ENCODE results near the gene UFC1.

Gene UFC1

GRCh38 chr1:161188381-161188780 is 34.6 kb downstream of the UFC1 start:
- H3K4me2 ChIP-seq (ENCODE audit: low read length): no peak overlapping the region
- peaks cover 46% of the 10 kb centered on the region for H3K4me1 ChIP-seq (ENCODE audit: control insufficient read depth, low read length)
- no peaks in the 10 kb centered on the region for H3K9me3 ChIP-seq (ENCODE audit: control insufficient read depth, insufficient read depth, low read length)
- no peaks in the 10 kb centered on the region for H3K79me2 ChIP-seq (ENCODE audit: control insufficient read depth, low read length)
- no peaks in the 10 kb centered on the region for H3K36me3 ChIP-seq (ENCODE audit: control insufficient read depth, low read length)
- H3K27ac ChIP-seq (ENCODE audit: low read depth, low read length): no peak overlapping the region
- H4K20me1 ChIP-seq (ENCODE audit: control insufficient read depth, insufficient read depth, low read depth, low read length): no peaks in the 10 kb centered on the region
- no peaks in the 10 kb centered on the region for H3K9me2 ChIP-seq (replicated peaks; ENCODE audit: control insufficient read depth, low read length)
- TF ChIP-seq EZH2phosphoT487 (IDR thresholded peaks at IDR 0.05; ENCODE audit: borderline replicate concordance, low read length) (no peak), CTCF (IDR thresholded peaks at IDR 0.05; ENCODE audit: low read depth, low read length, poor library complexity, severe bottlenecking) (no peak)
- no peak overlapping the region for H3K4me3 ChIP-seq (ENCODE audit: low read length)
- peaks cover 15% of the 10 kb centered on the region for H3F3A ChIP-seq (ENCODE audit: control insufficient read depth, insufficient read depth)
- no peaks in the 10 kb centered on the region for H3K27me3 ChIP-seq (ENCODE audit: control insufficient read depth, low read length)

- H3K27me3 ChIP-seq (ENCODE audit: control insufficient read depth, low read length): no peaks in the 10 kb centered on the region
- H3F3A ChIP-seq (ENCODE audit: control insufficient read depth, insufficient read depth): peaks cover 15% of the 10 kb centered on the region
- H3K9me2 ChIP-seq (replicated peaks; ENCODE audit: control insufficient read depth, low read length): no peaks in the 10 kb centered on the region
- TF ChIP-seq EZH2phosphoT487 (IDR thresholded peaks at IDR 0.05; ENCODE audit: borderline replicate concordance, low read length): no peak
- no peak for TF ChIP-seq CTCF (IDR thresholded peaks at IDR 0.05; ENCODE audit: low read depth, low read length, poor library complexity, severe bottlenecking)
- H3K79me2 ChIP-seq (ENCODE audit: control insufficient read depth, low read length): no peaks in the 10 kb centered on the region
- H3K9me3 ChIP-seq (ENCODE audit: control insufficient read depth, insufficient read depth, low read length): no peaks in the 10 kb centered on the region
- no peak overlapping the region for H3K4me2 ChIP-seq (ENCODE audit: low read length)
- peaks cover 43% of the 10 kb centered on the region for H3K4me1 ChIP-seq (ENCODE audit: control insufficient read depth, low read length)
- H3K4me3 ChIP-seq (ENCODE audit: low read length): no peak overlapping the region
- H4K20me1 ChIP-seq (ENCODE audit: control insufficient read depth, insufficient read depth, low read depth, low read length): no peaks in the 10 kb centered on the region
- no peaks in the 10 kb centered on the region for H3K36me3 ChIP-seq (ENCODE audit: control insufficient read depth, low read length)
- H3K27ac ChIP-seq (ENCODE audit: low read depth, low read length): no peak overlapping the region
Measured at GRCh38 chr1:161189036-161189435, 35.3 kb downstream of the UFC1 start.

GRCh38 chr1:161190962-161191521 is 37.3 kb downstream of the UFC1 start:
- no peak overlapping the region for H3K4me3 ChIP-seq (ENCODE audit: low read length)
- H3K4me1 ChIP-seq (ENCODE audit: control insufficient read depth, low read length): peaks cover 41% of the 10 kb centered on the region
- no peaks in the 10 kb centered on the region for H3K27me3 ChIP-seq (ENCODE audit: control insufficient read depth, low read length)
- H3F3A ChIP-seq (ENCODE audit: control insufficient read depth, insufficient read depth): peaks cover 14% of the 10 kb centered on the region
- H3K36me3 ChIP-seq (ENCODE audit: control insufficient read depth, low read length): no peaks in the 10 kb centered on the region
- no peaks in the 10 kb centered on the region for H3K9me3 ChIP-seq (ENCODE audit: control insufficient read depth, insufficient read depth, low read length)
- no peaks in the 10 kb centered on the region for H3K9me2 ChIP-seq (replicated peaks; ENCODE audit: control insufficient read depth, low read length)
- no peak overlapping the region for H3K4me2 ChIP-seq (ENCODE audit: low read length)
- no peak for TF ChIP-seq EZH2phosphoT487 (IDR thresholded peaks at IDR 0.05; ENCODE audit: borderline replicate concordance, low read length)
- TF ChIP-seq CTCF (IDR thresholded peaks at IDR 0.05; ENCODE audit: low read depth, low read length, poor library complexity, severe bottlenecking): no peak
- no peaks in the 10 kb centered on the region for H3K79me2 ChIP-seq (ENCODE audit: control insufficient read depth, low read length)
- H3K27ac ChIP-seq (ENCODE audit: low read depth, low read length): no peak overlapping the region
- no peaks in the 10 kb centered on the region for H4K20me1 ChIP-seq (ENCODE audit: control insufficient read depth, insufficient read depth, low read depth, low read length)

Measured in DOHH2 (cell line).